ENCODE measurements around the gene TWIST2. TPM values are rescaled to one million over a fixed set of nuclear protein-coding genes. Genes with fewer than 3 reads are reported as not detected.

Gene TWIST2
- total and polyA plus RNA-seq, 8 donors: 0.58 to 58.0 (median 12.3) TPM

- TF ChIP-seq POLR2AphosphoS5 (IDR thresholded peaks at IDR 0.05) (no peak), POLR2A (IDR thresholded peaks at IDR 0.05) (no peak), EP300 (IDR thresholded peaks at IDR 0.05) (no peak), CTCF (IDR thresholded peaks at IDR 0.05) (no peak)
- WGBS, 5 donors: 83 to 96% (median 94%) methylated on average over 25 to 28 of the region's 28 CpGs
- Histone ChIP-seq H3K4me3 (no peak overlapping the region), H3K27ac (no peak overlapping the region), H3K36me3 (peaks cover 0 to under 1% (median 0%) of the 10 kb centered on the region in 4 donors), H3K27me3 (peaks cover 0 to 9% (median 0%) of the 10 kb centered on the region in 3 donors), H3K9me3 (no peaks in the 10 kb centered on the region), H3K4me1 (peaks cover 0 to 19% (median 2%) of the 10 kb centered on the region in 4 donors)
- intact Hi-C loops (cut with DNase I; ENCODE audit: low total_unique reads): no loop called here
- DNase-seq: no peak
Measured at GRCh38 chr2:238905644-238906043, 57.8 kb downstream of the TWIST2 start.

- intact Hi-C loops (cut with DNase I; ENCODE audit: low total_unique reads): no loop called here
- Histone ChIP-seq H3K4me3 (no peak overlapping the region), H3K36me3 (peaks cover 0 to 8% (median 0%) of the 10 kb centered on the region in 4 donors), H3K4me1 (peaks cover 0 to 17% (median 2%) of the 10 kb centered on the region in 4 donors), H3K27me3 (peaks cover 0 to 9% (median 0%) of the 10 kb centered on the region in 3 donors), H3K27ac (no peak overlapping the region), H3K9me3 (no peaks in the 10 kb centered on the region)
- WGBS, 5 donors: 80 to 87% (median 83%) methylated on average over 20 of the region's 20 CpGs
- TF ChIP-seq EP300 (IDR thresholded peaks at IDR 0.05) (no peak), CTCF (IDR thresholded peaks at IDR 0.05) (no peak), POLR2A (IDR thresholded peaks at IDR 0.05) (no peak), POLR2AphosphoS5 (IDR thresholded peaks at IDR 0.05) (no peak)
- DNase-seq: no peak
Measured at GRCh38 chr2:238906254-238906935, 58.5 kb downstream of the TWIST2 start.

- WGBS, 5 donors: 61 to 81% (median 75%) methylated on average over 14 to 24 of the region's 24 CpGs
Measured at GRCh38 chr2:238906936-238907716, 59.2 kb downstream of the TWIST2 start.

More at GRCh38 chr2:238906936-238907716, 59.2 kb downstream of the TWIST2 start:
- Histone ChIP-seq H3K27ac (no peak overlapping the region), H3K4me3 (no peak overlapping the region), H3K36me3 (peaks cover 0 to 11% (median 0%) of the 10 kb centered on the region in 4 donors), H3K27me3 (peaks cover 0 to 9% (median 0%) of the 10 kb centered on the region in 3 donors), H3K9me3 (no peaks in the 10 kb centered on the region), H3K4me1 (peaks cover 0 to 13% (median 2%) of the 10 kb centered on the region in 4 donors)
- no peak for DNase-seq
- no peak for TF ChIP-seq POLR2A (IDR thresholded peaks at IDR 0.05)
- no peak for TF ChIP-seq POLR2AphosphoS5 (IDR thresholded peaks at IDR 0.05)
- TF ChIP-seq EP300 (IDR thresholded peaks at IDR 0.05): no peak
- TF ChIP-seq CTCF (IDR thresholded peaks at IDR 0.05): no peak
- intact Hi-C loops (cut with DNase I; ENCODE audit: low total_unique reads): no loop called here

All from stomach (tissue), 9 donors.